Liver (tissue), 9 donors: ENCODE results near the gene IL4. TPM values are rescaled to one million over a fixed set of nuclear protein-coding genes. Genes with fewer than 3 reads are reported as not detected.

ENCODE experiments used
- DNase-seq: peaks from one replicate; pipeline ENCODE4 v3.0.0-alpha.2; 2017; ENCODE audit warnings: low spot score
- H3K27ac ChIP-seq, 2 donors: one replicate each; pipeline ENCODE4 v1.7.0; 2013; ENCODE audit warnings: inconsistent platforms in 2 of 2, low read length in 2 of 2, control low read depth in 1 of 2, low read depth in 1 of 2, mild to moderate bottlenecking in 1 of 2
- H3K27me3 ChIP-seq, 4 donors: one replicate each; pipeline versions ENCODE4 v1.6.1 to v1.7.0; 2013; ENCODE audit warnings: low read length in 3 of 4, inconsistent platforms in 1 of 4, mild to moderate bottlenecking in 1 of 4, moderate library complexity in 1 of 4; ENCODE audit not compliant: control insufficient read depth in 4 of 4, insufficient read depth in 4 of 4
- H3K36me3 ChIP-seq, 4 donors: one replicate each; pipeline versions ENCODE4 v1.6.1 to v1.7.0; 2013; ENCODE audit warnings: low read length in 3 of 4, mild to moderate bottlenecking in 3 of 4, low read depth in 1 of 4, moderate library complexity in 1 of 4; ENCODE audit not compliant: control insufficient read depth in 4 of 4, insufficient read depth in 3 of 4
- H3K4me1 ChIP-seq, 4 donors: one replicate each; pipeline versions ENCODE4 v1.6.1 to v1.7.0; 2013; ENCODE audit warnings: low read length in 3 of 4, mild to moderate bottlenecking in 3 of 4, moderate library complexity in 1 of 4; ENCODE audit not compliant: control insufficient read depth in 4 of 4, insufficient read depth in 4 of 4
- H3K4me3 ChIP-seq, 3 donors: one replicate each; pipeline versions ENCODE4 v1.6.1 to v1.7.0; 2013; ENCODE audit warnings: low read length in 3 of 3, control low read depth in 1 of 3, low read depth in 1 of 3, mild to moderate bottlenecking in 1 of 3
- H3K9ac ChIP-seq, 2 donors: one replicate each; pipeline ENCODE4 v1.7.0; 2013; ENCODE audit warnings: low read length in 2 of 2, mild to moderate bottlenecking in 2 of 2, moderate library complexity in 2 of 2, control low read depth in 1 of 2, low read depth in 1 of 2
- H3K9me3 ChIP-seq, 4 donors: one replicate each; pipeline versions ENCODE4 v1.6.1 to v1.7.0; 2013; ENCODE audit warnings: low read length in 3 of 4; ENCODE audit not compliant: control insufficient read depth in 4 of 4
- EGR1 ChIP-seq, 2 donors: IDR thresholded peaks; 2 replicates each; pipeline ENCODE4 v1.6.1; 2016 to 2018; ENCODE audit warnings: antibody characterized with exemption in 2 of 2, low read depth in 2 of 2
- FOXA1 ChIP-seq: IDR thresholded peaks from 2 replicates; pipeline ENCODE4 v1.6.1; 2016; ENCODE audit warnings: antibody characterized with exemption
- GABPA ChIP-seq, 2 donors: IDR thresholded peaks in 1 of 2; conservative IDR thresholded peaks in 1 of 2; 2 replicates each; pipeline ENCODE4 v1.6.1; 2016; ENCODE audit warnings: antibody characterized with exemption in 2 of 2, mild to moderate bottlenecking in 1 of 2, moderate library complexity in 1 of 2
- HNF4A ChIP-seq, 2 donors: conservative IDR thresholded peaks; 2 replicates each; pipeline ENCODE4 v1.6.1; 2016; ENCODE audit warnings: antibody characterized with exemption in 2 of 2, mild to moderate bottlenecking in 2 of 2
- HNF4G ChIP-seq: IDR thresholded peaks from 2 replicates; pipeline ENCODE4 v1.6.1; 2016; ENCODE audit warnings: antibody characterized with exemption
- JUND ChIP-seq, 2 donors: IDR thresholded peaks; 2 replicates each; pipeline ENCODE4 v1.6.1; 2016; ENCODE audit warnings: antibody characterized with exemption in 2 of 2
- RAD21 ChIP-seq, 2 donors: IDR thresholded peaks; 2 replicates each; pipeline ENCODE4 v1.6.1; 2016; ENCODE audit warnings: antibody characterized with exemption in 2 of 2, mild to moderate bottlenecking in 2 of 2
- RXRA ChIP-seq, 2 donors: IDR thresholded peaks; 2 replicates each; pipeline ENCODE4 v1.6.1; 2017 to 2018; ENCODE audit warnings: antibody characterized with exemption in 2 of 2, mild to moderate bottlenecking in 1 of 2
- SP1 ChIP-seq: IDR thresholded peaks from 2 replicates; pipeline ENCODE4 v1.6.1; 2018; ENCODE audit warnings: antibody characterized with exemption, mild to moderate bottlenecking
- TAF1 ChIP-seq: conservative IDR thresholded peaks from 2 replicates; pipeline ENCODE4 v1.6.1; 2016; ENCODE audit warnings: antibody characterized with exemption, mild to moderate bottlenecking
- YY1 ChIP-seq: IDR thresholded peaks from 2 replicates; pipeline ENCODE4 v1.6.1; 2016; ENCODE audit warnings: antibody characterized with exemption, mild to moderate bottlenecking
- WGBS: extraction: QIAGEN DNeasy Blood & Tissue Kit; methylation state at CpG from one replicate; pipeline ENCODE4 v1.1.7; 2013; 5-methylcytosine and 5-hydroxymethylcytosine counted together
- polyA plus RNA-seq, 2 donors: library from polyadenylated mRNA; stranded (reverse) in 1 of 2; unstranded in 1 of 2; fragments of 200-250 nt in 1 of 2; fragments of >200 nt in 1 of 2; fragmentation: Nextera tagmentation in 1 of 2; extraction: Ambion mirVana in 1 of 2; gene quantifications; one replicate each; pipeline versions ENCODE4 v1.2.1 to v1.2.3, GENCODE V29; 2013 to 2015
- total RNA-seq, 2 donors: library from RNA; depleted of rRNA; stranded (reverse); fragments of >200 nt; gene quantifications; one replicate each; pipeline ENCODE4 v1.2.3, GENCODE V29; 2014
- TF ChIP-seq, protein P1 (sequence below): fragments of 150-350 bp; IDR thresholded peaks from 2 replicates; pipeline ENCODE4 v1.5.1; 2017; ENCODE audit warnings: improper control_type of control experiment, low read depth, low read length; ENCODE audit not compliant: missing input control
- TF ChIP-seq, protein P2 (sequence below): IDR thresholded peaks from 2 replicates; pipeline ENCODE4 v1.6.1; 2016; ENCODE audit warnings: antibody characterized with exemption
- TF ChIP-seq, protein P3 (sequence below): IDR thresholded peaks from 2 replicates; pipeline ENCODE4 v1.6.1; 2016; ENCODE audit warnings: antibody characterized with exemption, mild to moderate bottlenecking
- TF ChIP-seq, protein P4 (sequence below): IDR thresholded peaks from 2 replicates; pipeline ENCODE4 v1.6.1; 2016; ENCODE audit warnings: antibody characterized with exemption
- TF ChIP-seq, protein P5 (sequence below): IDR thresholded peaks from 2 replicates; pipeline ENCODE4 v1.6.1; 2016; ENCODE audit warnings: antibody characterized with exemption
- donor health status: healthy.
- donor health status: healthy.
- donor health status: healthy.
- donor health status: healthy.
- donor health status: healthy.

The IL4 gene
- total and polyA plus RNA-seq, 4 donors, result not detected

DNA sequence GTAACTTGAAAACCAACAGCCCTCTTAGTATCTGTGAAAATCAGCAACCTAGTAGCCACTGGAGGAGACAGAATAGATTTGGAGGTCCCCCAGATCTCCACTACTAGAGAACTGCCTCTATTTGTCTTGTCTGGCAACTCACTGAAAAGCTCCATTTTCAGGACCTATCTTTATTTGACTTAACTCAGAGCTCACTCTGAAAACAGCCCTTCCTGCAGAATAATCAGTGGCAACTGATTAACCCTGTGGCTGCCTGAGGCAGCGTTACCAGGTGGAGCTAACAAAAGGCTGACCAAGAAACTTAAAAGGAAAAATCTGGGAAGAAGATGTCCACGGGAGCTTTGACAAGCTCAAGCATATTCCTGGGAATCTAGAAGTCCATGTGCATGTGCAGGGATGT, 26.3 kb upstream of the IL4 start (continued):
- TF ChIP-seq HNF4G (no peak), FOXA1 (no peak), TAF1 (no peak), RAD21 (IDR thresholded peaks at IDR 0.05) (no peak), HNF4A (conservative IDR thresholded peaks at IDR 0.05) (no peak)
- TF ChIP-seq, protein P1, sequence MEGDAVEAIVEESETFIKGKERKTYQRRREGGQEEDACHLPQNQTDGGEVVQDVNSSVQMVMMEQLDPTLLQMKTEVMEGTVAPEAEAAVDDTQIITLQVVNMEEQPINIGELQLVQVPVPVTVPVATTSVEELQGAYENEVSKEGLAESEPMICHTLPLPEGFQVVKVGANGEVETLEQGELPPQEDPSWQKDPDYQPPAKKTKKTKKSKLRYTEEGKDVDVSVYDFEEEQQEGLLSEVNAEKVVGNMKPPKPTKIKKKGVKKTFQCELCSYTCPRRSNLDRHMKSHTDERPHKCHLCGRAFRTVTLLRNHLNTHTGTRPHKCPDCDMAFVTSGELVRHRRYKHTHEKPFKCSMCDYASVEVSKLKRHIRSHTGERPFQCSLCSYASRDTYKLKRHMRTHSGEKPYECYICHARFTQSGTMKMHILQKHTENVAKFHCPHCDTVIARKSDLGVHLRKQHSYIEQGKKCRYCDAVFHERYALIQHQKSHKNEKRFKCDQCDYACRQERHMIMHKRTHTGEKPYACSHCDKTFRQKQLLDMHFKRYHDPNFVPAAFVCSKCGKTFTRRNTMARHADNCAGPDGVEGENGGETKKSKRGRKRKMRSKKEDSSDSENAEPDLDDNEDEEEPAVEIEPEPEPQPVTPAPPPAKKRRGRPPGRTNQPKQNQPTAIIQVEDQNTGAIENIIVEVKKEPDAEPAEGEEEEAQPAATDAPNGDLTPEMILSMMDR, result no peak
- TF ChIP-seq, protein P2, sequence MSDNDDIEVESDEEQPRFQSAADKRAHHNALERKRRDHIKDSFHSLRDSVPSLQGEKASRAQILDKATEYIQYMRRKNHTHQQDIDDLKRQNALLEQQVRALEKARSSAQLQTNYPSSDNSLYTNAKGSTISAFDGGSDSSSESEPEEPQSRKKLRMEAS, result no peak

DNA sequence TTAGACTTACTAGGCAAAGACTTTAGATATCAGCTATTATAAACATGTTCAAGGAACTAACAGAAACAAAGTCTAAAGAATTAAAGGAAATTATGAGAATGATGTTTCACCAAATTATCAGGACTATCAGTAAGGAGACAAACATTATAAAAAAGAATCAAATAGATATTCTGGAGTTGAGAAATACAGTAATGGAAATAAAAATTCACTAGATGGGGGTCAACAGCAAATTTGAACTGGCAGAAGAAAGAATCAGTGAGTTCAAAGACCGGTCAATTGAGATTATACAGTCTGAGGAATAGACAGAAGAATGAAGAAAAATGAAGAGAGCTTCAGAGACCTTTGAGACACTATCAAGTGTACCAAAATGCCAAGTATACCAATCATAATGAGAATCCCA, 25.4 kb upstream of the IL4 start:
- DNase-seq, result no peak
- Histone ChIP-seq H3K9me3 (peaks cover 0 to 2% (median 0%) of the 10 kb centered on the region in 4 donors), H3K36me3 (peaks cover 0 to 2% (median under 1%) of the 10 kb centered on the region in 4 donors), H3K4me3 (no peak overlapping the region), H3K9ac (no peak overlapping the region), H3K27me3 (no peaks in the 10 kb centered on the region), H3K27ac (no peak overlapping the region), H3K4me1 (no peaks in the 10 kb centered on the region)
- TF ChIP-seq RXRA (IDR thresholded peaks at IDR 0.05), result no peak
- no peak for TF ChIP-seq HNF4G
- TF ChIP-seq YY1, result no peak
- TF ChIP-seq, protein P3, sequence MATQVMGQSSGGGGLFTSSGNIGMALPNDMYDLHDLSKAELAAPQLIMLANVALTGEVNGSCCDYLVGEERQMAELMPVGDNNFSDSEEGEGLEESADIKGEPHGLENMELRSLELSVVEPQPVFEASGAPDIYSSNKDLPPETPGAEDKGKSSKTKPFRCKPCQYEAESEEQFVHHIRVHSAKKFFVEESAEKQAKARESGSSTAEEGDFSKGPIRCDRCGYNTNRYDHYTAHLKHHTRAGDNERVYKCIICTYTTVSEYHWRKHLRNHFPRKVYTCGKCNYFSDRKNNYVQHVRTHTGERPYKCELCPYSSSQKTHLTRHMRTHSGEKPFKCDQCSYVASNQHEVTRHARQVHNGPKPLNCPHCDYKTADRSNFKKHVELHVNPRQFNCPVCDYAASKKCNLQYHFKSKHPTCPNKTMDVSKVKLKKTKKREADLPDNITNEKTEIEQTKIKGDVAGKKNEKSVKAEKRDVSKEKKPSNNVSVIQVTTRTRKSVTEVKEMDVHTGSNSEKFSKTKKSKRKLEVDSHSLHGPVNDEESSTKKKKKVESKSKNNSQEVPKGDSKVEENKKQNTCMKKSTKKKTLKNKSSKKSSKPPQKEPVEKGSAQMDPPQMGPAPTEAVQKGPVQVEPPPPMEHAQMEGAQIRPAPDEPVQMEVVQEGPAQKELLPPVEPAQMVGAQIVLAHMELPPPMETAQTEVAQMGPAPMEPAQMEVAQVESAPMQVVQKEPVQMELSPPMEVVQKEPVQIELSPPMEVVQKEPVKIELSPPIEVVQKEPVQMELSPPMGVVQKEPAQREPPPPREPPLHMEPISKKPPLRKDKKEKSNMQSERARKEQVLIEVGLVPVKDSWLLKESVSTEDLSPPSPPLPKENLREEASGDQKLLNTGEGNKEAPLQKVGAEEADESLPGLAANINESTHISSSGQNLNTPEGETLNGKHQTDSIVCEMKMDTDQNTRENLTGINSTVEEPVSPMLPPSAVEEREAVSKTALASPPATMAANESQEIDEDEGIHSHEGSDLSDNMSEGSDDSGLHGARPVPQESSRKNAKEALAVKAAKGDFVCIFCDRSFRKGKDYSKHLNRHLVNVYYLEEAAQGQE, result no peak
- TF ChIP-seq, protein P4, sequence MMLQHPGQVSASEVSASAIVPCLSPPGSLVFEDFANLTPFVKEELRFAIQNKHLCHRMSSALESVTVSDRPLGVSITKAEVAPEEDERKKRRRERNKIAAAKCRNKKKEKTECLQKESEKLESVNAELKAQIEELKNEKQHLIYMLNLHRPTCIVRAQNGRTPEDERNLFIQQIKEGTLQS, result no peak
- TF ChIP-seq RAD21 (IDR thresholded peaks at IDR 0.05), result no peak
- 99% methylated on average over 1 of the region's 1 CpG for WGBS

DNA sequence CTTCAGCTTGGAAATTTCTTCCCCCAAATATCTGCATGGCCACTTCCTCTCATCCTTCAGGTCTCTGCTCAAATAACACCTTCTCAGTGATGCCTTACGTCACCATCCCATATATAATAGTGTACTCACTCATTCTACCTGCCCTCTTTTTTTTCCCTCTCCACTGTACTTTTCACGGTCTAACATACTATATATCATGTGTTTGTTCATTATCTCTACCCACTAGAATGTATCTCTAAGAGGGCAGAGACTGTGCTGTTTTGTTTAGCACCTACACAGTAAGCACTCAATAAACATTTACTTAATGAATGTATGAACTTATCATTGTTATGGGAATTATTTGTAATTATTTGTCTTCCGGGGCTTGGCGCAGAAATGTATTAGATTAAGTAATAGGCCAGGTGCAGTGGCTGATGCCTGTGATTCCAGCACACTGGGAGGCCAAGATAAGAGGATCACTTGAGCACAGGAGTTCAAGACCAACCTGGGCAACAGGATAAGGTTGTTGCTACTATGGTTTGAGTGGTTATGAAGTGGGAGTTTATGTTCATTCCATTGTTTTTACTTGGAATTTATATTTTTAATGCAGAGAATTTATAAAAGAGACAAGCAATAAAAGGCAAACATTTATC, 21.8 kb upstream of the IL4 start:
- peak; percentile 47 for DNase-seq
- Histone ChIP-seq H3K36me3 (no peaks in the 10 kb centered on the region), H3K9ac (no peak overlapping the region), H3K27ac (no peak overlapping the region), H3K4me3 (no peak overlapping the region), H3K4me1 (peaks cover 0 to 12% (median 6%) of the 10 kb centered on the region in 4 donors), H3K9me3 (peaks cover 0 to 2% (median 0%) of the 10 kb centered on the region in 4 donors), H3K27me3 (peaks cover 0 to 6% (median 2%) of the 10 kb centered on the region in 4 donors)
- WGBS, result 89% methylated on average over 4 of the region's 4 CpGs
- TF ChIP-seq JUND (IDR thresholded peaks at IDR 0.05) (no peak), YY1 (no peak), SP1 (no peak), RAD21 (IDR thresholded peaks at IDR 0.05) (no peak), HNF4G (no peak), TAF1 (no peak), EGR1 (IDR thresholded peaks at IDR 0.05; ENCODE audit: low read depth in 2 of 2) (no peak), GABPA (IDR thresholded peaks at IDR 0.05 in 1 of 2, conservative IDR thresholded peaks at IDR 0.05 in 1 of 2) (no peak), FOXA1 (no peak)
- TF ChIP-seq, protein P3, result no peak
- TF ChIP-seq, protein P5, sequence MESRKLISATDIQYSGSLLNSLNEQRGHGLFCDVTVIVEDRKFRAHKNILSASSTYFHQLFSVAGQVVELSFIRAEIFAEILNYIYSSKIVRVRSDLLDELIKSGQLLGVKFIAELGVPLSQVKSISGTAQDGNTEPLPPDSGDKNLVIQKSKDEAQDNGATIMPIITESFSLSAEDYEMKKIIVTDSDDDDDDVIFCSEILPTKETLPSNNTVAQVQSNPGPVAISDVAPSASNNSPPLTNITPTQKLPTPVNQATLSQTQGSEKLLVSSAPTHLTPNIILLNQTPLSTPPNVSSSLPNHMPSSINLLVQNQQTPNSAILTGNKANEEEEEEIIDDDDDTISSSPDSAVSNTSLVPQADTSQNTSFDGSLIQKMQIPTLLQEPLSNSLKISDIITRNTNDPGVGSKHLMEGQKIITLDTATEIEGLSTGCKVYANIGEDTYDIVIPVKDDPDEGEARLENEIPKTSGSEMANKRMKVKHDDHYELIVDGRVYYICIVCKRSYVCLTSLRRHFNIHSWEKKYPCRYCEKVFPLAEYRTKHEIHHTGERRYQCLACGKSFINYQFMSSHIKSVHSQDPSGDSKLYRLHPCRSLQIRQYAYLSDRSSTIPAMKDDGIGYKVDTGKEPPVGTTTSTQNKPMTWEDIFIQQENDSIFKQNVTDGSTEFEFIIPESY, result no peak
- TF ChIP-seq, protein P4, result no peak
